ENCODE measurements around the gene LPCAT3.

The LPCAT3 gene

DNA sequence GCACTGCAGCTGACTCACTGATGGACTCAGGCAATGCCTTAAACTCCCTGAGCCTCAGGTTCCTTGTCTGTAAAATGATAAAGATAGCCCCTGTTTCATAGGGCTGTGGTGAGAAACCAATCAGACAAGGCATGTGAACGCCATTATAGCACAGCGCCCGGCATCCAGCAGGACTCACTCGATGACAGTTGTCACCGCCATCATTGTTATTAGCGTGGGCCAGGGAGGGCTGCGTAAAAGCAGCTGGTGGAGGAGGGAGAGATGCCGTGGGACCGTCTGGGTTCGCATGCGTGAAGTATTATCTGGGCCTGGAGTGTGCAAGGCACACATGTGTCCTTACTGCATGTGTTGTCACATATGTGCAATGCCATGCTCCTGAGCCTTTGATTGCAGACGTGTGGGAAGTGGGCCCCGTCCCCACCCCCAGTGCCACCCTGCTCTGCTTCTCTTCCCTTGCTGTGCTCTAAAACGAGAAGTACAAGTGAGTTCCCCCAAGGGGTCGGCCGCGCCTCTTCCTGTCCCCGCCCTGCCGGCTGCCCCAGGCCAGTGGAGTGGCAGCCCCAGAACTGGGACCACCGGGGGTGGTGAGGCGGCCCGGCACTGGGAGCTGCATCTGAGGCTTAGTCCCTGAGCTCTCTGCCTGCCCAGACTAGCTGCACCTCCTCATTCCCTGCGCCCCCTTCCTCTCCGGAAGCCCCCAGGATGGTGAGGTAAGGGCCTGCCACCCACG, 67.3 kb downstream of the LPCAT3 start, which contains the start of gene PTPN6:
PTPN6 (plus strand) TSS at position 546 of the 730 bp plus-strand sequence; CDS start at position 703, 157 bp downstream.
- DNase-seq, result no peak

DNA sequence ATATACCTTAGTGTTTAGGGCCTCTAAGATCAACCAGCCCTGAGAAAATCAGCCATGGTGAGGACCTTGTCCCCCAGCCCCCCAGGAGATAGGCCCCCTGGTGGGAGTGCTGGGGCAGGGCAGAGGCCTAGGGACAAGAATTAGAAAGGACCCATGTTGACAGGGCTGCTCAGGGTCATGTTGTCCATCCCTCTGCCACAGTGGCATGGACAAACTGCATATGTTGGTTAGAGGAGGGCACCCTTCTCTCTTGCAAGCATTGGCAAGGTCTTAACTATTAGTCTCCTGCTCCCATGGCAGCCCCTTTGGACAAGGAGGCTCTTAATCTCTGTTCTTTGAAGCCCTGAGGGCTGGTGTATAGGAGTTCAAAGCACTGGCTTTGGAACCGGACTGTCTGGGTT, 67.9 kb downstream of the LPCAT3 start:
- no peak for DNase-seq

DNA sequence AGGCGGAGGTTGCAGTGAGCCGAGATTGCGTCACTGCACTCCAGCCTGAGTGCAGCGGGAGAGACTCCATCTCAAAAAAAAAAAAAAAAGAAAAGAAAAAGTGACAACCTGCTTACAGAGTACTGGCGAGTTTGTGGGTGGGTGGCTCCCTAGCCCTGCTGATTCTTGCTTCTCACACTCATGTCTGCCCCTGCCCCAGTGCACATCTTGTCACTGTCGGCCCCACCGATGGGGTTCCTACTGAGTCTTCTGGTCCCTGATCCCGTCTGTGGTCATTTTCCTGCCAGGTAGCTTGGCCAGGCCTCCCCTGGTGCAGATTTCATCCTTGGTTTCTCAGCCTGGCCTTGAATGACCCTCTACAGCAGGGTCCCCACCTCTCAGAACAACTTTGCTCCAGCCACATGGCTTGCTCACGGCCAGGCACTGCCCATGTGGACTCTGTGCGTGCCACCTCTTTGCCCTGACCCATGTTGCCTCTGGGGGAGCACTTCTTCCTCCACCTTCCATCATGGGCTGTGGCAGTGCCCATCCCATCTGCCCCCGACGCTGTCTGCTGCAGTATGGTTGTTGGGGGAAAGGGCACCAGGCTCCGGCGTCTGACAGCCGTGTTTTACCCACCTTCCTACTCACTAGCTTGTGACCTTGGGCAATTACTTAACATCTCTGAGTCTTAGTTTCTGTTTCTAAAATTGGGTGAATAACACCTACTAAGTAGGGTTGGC, 69.2 kb downstream of the LPCAT3 start:
- DNase-seq, result no peak

- DNase-seq, result no peak
Observed at GRCh38 chr12:6947615-6948014, 70.7 kb downstream of the LPCAT3 start.

DNA sequence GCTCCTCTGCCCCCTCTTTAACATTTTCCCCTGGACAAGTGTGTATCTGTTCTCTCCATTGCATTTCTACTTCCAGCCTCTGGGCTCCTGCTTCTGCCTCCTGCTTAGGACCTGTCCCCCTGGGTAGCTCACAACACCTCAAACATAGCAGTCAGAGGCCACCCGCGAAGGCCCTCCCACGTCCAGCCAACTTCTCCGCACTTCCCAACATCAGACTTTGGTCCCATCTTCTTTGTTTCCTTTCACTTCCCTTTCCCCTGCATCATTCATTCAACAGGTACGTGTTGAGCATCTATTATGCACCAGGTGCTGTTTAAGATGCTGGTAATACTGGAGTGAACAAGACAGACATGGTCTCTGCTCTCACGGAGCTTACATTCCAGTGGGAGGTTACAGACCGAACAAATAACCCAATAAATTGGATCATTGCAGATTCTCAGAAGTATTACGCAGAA, 71.3 kb downstream of the LPCAT3 start:
- no peak for DNase-seq

DNA sequence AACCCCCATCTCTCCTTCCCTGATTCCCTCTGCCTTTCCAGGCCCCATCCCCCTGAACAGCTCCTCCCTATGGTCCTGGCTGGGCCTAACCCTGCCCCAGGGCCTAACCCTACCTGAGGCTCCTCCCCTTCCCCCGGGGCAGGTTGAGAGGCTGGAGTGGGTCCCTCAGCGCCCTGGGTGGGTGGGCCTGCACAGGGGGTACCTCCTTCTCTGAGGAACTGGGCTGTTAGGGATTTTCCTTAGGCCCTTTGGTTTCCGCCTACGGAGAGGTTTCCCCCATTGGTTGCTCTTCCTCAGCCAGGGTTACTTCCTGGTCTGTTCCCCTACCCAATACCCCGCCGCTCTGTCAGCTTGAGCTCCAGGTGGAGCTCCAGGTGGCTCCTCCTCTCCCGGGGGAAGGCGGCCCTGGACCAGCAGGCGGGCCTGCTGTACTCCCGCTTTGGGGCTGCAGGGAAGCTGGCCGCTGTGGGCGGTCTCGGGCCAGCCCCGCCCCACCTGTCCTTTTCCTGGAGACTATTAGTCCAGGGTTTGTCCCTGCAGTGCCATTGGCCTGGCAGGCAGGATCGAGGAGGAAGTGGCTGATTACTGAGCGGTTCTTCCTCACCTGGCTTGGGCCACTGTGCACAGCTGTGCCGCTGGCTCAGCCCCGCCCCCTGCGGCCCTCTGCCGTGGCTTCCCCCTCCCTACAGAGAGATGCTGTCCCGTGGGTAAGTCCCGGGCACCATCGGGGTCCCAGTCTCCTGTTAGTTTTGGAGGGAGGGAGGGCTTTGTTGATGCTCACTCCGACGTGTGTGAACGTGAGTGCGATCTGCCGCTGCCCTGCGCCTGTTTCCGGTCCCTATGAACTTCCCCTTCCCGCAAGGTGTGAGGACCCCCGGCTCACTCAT, 72.0 kb downstream of the LPCAT3 start:
- DNase-seq, result peak; percentile 66

- no peak for DNase-seq
Observed at GRCh38 chr12:6945613-6946012, 72.7 kb downstream of the LPCAT3 start.

GRCh38 chr12:6944381-6945186, 73.7 kb downstream of the LPCAT3 start:
- DNase-seq, result peak; percentile 34

DNA sequence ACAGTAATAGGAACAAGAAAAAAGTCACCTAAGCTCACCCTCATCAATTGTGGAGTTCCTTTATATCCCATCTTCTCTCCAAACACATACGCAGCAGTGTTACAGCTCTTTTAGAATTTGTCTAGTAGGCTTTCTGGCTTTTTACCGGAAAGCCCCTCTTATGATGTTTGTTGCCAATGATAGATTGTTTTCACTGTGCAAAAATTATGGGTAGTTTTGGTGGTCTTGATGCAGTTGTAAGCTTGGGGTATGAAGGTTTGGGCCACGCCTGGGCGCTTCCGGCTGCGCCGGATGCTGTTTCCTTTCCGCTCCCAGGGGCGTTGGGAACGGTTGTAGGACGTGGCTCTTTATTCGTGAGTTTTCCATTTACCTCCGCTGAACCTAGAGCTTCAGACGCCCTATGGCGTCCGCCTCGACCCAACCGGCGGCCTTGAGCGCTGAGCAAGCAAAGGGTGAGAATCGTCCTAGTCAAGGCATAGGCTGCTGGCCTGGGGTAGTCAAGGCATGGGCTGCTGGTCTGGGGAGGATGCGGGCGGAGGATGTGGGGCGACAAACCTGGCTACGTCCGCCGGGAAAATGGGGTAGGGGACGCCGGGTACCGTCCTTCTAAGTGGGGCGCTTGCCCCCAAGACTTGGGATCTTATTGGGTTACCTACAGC, 74.4 kb downstream of the LPCAT3 start, which contains the start of the genes C12orf57 and RNU7-1:
C12orf57 (plus strand) TSS at position 301 of the 659 bp plus-strand sequence; CDS start at position 401, 100 bp downstream.
RNU7-1 (plus strand) TSS at position 95 of the 659 bp plus-strand sequence.
- DNase-seq, result peak; percentile 86

- peak; percentile 45 for DNase-seq
Observed at GRCh38 chr12:6943389-6943721, 74.9 kb downstream of the LPCAT3 start.

GRCh38 chr12:6942331-6942665, 76.0 kb downstream of the LPCAT3 start:
- no peak for DNase-seq

DNA sequence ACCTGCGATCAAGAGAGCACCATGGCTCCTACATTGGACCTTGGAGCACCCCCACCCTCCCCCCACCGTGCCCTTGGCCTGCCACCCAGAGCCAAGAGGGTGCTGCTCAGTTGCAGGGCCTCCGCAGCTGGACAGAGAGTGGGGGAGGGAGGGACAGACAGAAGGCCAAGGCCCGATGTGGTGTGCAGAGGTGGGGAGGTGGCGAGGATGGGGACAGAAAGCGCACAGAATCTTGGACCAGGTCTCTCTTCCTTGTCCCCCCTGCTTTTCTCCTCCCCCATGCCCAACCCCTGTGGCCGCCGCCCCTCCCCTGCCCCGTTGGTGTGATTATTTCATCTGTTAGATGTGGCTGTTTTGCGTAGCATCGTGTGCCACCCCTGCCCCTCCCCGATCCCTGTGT, 76.5 kb downstream of the LPCAT3 start:
- DNase-seq, result no peak

DNA sequence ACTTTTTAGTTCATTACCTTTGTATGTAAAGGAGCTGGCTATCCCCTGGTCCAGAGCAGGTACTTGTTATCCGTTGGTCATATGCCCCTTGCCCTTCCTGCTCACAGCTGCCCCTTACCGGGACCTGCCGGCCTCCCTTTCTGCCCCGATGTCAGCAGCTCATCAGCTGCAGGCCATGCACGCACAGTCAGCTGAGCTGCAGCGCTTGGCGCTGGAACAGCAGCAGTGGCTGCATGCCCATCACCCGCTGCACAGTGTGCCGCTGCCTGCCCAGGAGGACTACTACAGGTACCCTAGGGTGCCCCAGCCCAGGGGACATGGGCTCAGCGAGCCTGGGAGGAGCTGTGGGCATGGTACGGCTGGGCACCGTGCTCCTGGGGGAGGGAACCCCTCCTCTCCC, 77.0 kb downstream of the LPCAT3 start:
- no peak for DNase-seq

GRCh38 chr12:6939191-6939540, 79.1 kb downstream of the LPCAT3 start:
- no peak for DNase-seq

- DNase-seq, result no peak
Observed at GRCh38 chr12:6938353-6939190, 79.7 kb downstream of the LPCAT3 start.

- DNase-seq, result peak; percentile 74
Observed at GRCh38 chr12:6937481-6938352, 80.6 kb downstream of the LPCAT3 start.

- DNase-seq, result no peak
Observed at GRCh38 chr12:6936636-6937480, 81.4 kb downstream of the LPCAT3 start.

DNA sequence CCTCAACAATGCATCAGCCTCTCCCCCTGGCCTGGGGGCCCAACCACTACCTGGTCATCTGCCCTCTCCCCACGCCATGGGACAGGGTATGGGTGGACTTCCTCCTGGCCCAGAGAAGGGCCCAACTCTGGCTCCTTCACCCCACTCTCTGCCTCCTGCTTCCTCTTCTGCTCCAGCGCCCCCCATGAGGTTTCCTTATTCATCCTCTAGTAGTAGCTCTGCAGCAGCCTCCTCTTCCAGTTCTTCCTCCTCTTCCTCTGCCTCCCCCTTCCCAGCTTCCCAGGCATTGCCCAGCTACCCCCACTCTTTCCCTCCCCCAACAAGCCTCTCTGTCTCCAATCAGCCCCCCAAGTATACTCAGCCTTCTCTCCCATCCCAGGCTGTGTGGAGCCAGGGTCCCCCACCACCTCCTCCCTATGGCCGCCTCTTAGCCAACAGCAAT, 82.1 kb downstream of the LPCAT3 start:
- no peak for DNase-seq

Data from SHP77 treated with DMSO at 0.1 percent for 48 hours (cell line).